HG03342 (cell line): ENCODE results near the gene GDF15.
A peak's percentile ranks its signal among the peaks of the same experiment; 100 is the strongest.
"Not testable (repeated sequence)": the region's sequence is repeated elsewhere in the genome, so short reads cannot be mapped to it uniquely, and the experiment has no call there.

Source experiments
- ATAC-seq: cut with Tn5 transposase; IDR thresholded peaks from one replicate; pipeline ENCODE4 v1.9.1; 2021; ENCODE audit warnings: mild to moderate bottlenecking, moderate library complexity; ENCODE audit not compliant: unreplicated experiment

The GDF15 gene

DNA sequence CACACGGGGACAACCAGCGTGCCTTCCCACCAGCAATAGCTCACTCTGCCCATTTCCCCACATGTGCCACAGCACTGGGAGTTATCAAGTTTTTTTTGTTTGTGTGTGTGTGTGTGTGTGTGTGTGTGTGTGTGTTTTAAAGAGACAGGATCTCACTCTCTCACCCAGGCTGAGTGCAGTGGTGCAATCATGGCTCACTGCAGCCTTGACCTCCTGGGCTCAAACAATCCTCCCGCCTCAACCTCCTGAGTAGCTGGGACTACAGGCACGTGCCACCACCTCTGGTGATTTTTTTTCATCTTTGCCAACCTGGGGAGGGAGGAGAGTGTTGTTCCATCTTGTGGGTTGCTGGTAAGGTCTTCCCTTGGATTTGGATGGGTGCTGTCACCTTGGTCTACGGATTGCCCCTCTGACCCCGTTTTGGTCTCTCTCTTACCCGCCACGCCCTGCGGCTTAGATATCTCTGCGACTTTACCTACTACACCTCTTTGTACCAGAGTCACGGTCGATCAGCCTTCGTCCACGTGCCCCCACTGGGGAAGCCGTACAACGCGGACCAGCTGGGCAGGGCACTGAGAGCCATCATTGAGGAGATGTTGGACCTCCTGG is 22.9 kb upstream of the GDF15 start:
- no peak for ATAC-seq

DNA sequence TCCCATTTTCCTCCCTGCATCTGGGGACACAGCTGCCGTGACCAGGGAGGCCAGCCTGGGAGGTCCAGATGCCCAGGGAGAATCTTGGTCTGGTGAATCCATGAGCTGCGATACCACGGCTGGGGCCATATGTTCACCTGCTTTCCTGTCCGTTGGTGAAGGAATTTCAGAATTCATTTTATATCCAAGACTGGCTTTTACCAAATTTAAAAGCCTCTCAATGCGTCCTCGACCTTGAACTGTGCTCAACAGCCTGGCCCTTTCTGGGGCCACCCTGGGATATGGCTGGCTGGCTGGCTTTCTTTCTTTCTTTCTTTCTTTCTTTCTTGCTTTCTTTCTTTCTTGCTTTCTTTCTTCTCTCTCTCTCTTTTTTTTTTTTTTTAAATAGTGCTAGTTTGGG is 22.2 kb upstream of the GDF15 start:
- no peak for ATAC-seq

DNA sequence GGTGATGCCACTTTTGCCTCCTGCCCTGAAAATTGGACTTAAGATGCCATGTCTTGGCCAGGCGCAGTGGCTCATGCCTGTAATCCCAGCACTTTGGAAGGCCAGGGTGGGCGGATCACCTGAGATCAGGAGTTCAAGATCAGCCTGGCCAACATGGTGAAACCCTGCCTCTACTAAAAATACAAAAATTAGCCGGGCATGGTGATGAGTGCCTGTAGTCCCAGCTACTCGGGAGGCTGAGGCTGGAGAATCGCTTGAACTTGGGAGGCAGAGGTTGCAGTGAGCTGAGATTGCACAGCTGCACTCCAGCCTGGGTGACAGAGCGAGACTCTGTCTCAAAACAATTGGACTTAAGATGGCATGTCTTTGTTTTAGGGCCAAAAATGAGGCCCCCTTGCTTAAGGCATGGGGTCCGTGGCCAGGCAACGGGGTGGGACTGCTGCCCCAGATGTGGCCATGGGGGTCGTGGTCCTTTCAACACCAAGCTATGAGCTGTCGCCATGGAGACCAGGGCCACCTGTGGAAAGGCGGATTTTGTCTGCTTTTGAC is 21.6 kb upstream of the GDF15 start:
- not testable (repeated sequence) for ATAC-seq

DNA sequence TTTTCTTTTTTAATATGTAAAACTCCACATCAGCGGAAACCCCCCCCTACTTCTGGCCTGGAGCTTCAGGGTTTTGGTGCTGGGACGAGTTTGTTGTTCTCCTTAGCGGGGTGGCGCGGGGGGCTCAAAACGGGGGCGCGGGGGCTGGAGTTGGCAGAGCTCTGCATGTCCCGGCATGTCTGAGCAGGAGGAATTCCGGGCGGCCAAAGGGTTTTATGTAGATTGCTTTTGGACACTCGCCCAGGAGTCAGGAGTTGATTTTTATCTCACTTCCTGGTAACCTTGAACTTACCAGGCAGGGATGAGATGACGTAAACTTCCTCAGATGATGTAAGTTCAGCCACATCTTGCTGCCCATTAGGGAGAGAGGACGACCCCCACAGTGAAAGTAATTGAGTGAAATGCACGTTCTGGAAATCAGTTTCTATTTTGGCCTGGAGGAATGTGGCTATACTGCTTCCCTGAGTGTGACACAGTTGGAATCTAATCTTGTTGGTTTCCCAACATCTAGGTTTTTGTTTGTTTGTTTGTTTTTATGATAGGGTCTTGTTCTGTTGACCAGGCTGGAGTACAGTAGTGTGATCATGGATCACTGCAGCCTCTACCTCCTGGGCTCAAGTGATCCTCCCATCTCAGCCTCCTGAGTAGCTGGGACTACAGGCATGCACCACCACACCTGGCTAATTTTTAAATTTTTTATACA is 21.0 kb upstream of the GDF15 start:
- ATAC-seq, result no peak

DNA sequence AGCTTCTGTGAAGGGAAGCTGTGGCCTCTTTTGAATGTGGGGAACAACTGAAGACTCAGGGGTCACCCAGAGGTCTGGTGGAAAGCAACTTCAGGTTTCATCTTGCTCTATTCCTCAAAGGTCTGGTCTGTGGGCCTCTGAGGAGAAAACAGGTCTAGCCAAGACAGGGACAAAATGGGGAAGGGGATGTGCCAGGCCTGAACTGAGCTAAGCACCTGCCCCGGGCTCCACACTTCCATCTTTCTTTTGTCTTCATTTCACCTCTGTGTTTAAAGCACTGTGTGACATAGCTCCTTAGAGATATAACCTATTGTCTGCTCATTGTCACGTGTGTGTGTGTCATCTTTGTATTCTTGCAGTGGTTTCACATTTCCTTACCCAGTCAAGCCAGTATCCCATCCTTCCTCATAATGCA is 19.9 kb upstream of the GDF15 start:
- ATAC-seq, result no peak

DNA sequence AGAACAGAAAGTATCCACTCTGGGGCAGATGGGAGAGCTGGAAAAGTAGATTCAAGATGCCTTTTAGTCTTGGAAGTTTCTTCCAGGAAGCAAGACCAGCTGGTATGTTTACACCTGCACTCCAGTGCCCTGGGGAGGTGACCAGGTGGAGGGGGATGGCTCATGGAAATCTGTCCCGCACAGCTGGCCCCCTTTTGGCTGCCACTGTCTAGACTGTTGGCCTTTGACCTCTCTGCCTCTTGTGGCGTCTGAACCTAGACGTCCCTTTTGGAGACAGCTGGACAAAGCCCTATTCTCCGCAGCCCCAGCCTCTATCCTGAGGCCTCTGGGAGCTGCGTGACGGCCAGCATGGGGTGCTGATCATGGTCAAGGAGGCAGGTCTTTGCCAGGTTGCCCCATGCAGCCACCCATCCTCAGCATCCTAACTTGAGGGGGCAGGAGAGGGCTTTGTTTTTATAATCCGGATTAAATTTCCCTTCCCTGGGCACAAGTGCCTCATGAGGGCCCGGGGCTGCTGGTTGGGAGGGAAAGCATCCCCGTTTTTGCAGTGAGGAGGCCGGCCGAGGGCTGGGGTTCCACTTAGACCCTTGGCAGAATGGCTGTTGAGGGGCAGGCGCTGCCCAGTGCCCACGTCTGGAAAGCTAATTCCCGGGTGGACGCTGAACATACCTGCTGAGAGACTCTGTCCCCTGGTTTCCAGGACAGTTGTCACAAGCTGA is 17.3 kb upstream of the GDF15 start:
- no peak for ATAC-seq

DNA sequence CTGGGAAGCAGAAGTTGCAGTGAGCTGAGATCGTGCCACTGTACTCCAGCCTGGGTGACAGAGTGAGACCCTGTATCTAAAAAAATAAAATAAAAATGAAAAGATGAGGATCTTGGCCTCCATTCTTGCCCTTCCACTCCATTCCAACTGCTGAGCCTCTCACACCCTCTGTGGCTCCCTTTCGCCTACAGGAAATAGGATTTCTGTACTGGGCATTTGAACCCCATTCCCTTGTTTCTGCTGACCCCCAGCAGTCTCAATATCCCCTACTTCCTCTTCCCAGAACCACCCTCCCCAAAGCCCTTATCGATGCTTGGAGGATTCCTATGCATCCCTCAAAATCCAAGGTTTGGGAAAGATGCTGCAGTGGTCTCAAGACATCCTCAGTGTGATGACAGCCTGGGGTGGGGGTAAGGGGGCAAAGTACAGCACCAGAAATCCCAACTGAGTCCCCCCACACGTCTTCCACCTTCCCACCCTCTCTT is 12.5 kb upstream of the GDF15 start:
- ATAC-seq, result no peak

DNA sequence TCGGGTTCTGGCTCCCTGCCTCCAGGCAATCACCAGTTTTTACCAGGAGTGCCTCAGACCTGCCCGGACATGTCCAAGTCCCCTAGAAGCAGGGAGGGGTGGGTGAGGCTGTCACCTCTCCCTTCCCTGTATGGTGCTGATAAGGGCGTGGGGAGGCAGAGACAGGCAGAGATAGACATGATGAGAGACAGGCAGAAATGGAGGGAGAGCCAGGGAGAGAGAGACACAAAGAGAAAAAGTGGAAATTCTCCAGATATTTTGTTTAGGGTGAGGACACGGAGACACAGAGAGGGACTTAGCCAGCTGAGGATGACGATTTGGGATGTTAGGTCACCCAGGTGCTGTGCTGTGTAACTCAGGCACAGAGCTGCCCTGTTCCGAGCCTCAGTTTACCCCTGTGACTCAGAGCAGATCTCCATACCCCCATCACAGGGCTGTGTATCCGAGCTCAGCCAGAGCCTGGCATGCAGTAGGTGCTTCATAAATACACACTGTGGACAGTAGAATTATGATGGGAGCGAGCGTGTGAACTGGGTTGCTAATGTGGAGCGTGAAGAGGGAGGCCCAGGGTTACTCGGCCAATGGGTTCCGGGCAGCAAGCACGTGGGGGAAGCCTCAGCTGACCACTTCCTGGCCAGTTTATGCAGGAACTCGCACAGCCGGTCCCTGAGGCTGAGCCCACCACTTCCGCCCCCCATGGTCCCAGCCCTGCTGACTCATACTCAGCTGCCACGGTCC is 11.9 kb upstream of the GDF15 start:
- peak; percentile 82 for ATAC-seq

DNA sequence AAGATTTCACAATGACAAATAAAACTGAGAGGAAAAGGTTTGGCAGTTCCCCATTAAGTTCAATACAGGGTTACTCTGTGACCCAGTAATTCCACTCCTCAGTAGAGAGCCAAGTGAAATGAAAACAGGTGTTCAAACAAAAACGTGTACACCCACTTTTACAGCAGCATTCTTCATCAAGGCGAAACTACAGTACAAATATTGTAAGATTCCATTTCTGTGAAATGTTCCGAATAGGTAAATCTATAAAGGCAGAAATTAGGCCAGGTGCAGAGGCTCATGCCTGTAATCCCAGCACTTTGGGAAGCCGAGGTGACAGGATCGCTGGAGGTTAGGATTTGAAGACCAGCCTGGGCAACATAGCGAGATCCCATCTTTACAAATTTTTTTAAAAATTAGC is 8.9 kb upstream of the GDF15 start:
- no peak for ATAC-seq

DNA sequence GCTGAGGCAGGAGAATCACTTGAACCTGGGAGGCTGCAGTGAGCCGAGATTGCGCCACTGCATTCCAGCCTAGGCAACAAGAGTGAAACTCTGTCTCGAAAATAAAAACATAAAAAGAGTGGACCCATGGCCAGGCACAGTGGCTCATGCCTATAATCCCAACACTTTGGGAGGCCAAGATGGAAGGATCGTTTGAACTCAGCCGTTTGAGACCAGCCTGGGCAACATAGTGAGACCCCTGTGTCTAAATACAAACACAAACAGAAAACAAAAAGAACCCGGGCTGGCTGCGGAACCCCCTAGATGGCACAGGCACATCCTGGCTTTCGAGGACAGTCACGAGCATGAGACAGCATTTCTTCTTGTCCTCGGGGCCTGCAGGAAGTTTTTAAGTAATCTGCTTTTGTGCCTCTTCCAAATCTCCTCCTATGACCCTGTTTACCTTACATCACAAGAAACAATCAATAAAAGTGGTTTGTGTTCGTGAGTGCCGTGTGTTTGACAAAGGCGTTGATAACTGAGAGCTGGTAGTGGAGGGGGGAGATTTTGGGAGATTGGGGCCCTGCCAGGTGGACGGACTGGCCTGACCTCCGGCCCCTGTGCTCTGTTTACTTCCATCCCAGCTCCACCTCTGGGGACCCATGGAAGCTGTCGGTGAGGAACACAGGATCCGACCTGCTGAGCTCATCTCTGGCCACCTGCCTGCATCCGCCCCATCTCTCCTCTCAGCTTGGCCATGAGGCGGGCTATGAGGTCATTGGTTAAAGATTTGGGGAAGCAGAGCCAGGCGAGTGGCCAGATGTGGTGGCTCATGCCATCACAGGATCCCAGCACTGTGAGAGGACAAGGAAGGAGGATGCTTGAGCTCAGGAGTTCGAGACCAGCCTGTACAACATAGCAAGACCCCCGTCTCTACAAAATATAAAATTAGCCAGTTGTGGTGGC is 5.9 kb upstream of the GDF15 start:
- no peak for ATAC-seq

DNA sequence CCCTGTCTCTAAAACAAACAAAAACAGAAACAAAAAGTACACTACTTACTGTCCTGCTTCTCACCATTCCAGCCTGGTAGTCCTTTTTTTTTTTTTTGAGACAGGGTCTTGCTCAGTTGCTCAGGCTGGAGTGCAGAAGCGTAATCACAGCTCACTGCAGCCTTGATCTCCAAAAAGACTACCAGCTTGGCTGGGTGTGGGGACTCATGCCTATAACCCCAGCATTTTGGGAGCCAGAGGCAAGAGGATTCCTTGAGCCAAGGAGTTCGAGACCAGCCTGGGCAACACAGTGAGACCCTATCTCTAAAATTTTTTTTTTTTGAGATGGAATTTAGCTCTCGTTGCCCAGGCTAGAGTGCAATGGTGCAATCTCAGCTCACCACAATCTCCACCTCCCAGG is 5.1 kb upstream of the GDF15 start:
- no peak for ATAC-seq

DNA sequence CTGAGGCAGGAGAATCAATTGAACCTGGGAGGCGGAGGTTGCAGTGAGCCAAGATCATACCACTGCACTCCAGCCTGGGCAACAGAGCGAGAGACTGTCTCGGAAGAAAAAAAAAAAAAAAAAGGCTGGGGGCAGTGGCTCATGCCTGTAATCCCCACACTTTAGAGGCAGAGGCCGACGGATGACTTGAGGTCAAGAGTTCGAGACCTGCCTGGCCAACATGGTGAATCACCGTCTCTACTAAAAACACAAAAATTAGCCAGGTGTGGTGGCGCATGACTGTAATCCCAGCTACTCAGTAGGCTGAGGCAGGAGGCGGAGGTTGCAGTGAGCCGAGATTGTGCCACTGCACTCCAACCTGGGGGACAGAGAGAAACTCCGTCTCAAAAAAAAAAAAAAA is 2.3 kb upstream of the GDF15 start:
- not testable (repeated sequence) for ATAC-seq

DNA sequence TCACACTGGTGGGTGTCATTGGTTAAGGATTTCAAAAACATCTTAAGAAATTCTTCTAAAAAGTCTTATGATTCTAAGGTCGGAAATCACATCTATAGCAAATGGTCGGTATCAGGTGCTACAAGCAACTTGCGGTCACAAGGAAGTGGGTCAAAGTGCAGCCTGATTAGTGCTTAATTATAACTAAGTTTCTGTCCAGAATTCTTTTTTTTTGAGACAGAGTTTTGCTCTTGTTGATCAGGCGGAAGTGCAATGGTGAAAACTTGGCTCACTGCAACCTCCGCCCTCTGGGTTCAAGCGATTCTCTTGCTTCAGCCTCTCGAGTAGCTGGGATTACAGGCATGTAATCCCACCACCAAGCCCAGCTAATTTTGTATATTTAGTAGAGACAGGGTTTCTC is 1.2 kb upstream of the GDF15 start:
- no peak for ATAC-seq

DNA sequence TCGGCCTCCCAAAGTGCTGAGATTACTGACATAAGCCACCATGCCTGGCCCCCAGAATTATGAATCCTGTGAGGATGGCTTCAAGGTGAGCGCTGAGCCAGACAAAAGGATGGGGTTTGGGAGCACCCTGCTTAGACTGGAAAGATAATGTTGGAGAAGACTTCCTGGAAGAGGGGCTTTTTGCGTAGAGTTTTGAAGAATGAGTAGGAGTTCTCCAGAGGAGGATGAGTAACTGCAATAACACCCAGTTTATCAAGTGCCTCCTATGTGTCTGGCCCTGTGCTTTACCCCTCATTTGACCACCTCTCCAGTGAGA is 641 bp upstream of the GDF15 start:
- ATAC-seq, result no peak

DNA sequence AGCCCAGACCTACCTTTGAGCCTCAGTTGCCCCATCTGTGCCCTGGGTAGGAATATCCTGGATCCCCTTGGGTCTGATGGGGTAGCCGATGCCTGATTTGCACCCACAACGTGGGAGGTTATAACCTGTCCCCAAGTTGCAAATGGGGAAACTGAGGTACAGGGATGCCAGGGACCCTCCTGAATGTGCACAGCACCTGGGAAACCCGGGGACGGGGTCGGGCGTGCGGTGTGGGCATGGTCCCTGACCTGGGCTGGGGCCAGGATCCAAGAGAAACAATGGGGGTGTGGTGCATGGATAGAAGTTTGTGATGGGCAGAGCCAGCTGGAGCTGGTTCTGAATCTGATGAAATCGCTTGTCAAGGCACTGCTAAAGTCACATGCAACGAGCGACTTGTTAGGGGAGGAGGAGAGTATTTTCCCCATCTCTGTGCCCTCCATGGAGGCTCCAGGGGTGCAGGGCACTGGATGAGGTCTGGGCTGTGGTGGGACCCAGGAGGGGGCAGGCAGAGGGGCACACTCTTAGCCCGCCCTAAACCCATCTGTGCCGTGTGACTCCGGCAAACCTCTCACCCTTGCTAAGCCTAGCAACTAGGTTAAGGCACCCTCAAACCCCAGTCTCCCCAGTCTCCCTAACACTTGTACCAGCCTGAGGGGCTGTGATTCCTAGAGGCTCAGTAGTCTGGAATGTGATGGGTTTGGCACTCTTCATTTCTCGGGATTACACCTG is 749 bp downstream of the GDF15 start:
- no peak for ATAC-seq

DNA sequence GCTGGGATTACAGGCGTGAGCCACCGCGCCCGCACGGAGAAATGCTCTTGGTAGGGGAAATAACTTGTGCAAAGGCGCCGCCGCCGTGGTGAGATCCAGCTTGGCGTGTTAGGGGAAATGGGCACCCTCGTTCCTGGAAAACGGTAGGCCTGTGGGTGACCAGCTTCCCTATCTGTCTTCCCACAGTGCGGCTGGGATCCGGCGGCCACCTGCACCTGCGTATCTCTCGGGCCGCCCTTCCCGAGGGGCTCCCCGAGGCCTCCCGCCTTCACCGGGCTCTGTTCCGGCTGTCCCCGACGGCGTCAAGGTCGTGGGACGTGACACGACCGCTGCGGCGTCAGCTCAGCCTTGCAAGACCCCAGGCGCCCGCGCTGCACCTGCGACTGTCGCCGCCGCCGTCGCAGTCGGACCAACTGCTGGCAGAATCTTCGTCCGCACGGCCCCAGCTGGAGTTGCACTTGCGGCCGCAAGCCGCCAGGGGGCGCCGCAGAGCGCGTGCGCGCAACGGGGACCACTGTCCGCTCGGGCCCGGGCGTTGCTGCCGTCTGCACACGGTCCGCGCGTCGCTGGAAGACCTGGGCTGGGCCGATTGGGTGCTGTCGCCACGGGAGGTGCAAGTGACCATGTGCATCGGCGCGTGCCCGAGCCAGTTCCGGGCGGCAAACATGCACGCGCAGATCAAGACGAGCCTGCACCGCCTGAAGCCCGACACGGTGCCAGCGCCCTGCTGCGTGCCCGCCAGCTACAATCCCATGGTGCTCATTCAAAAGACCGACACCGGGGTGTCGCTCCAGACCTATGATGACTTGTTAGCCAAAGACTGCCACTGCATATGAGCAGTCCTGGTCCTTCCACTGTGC is 2.4 kb downstream of the GDF15 start:
- peak; percentile 60 for ATAC-seq

DNA sequence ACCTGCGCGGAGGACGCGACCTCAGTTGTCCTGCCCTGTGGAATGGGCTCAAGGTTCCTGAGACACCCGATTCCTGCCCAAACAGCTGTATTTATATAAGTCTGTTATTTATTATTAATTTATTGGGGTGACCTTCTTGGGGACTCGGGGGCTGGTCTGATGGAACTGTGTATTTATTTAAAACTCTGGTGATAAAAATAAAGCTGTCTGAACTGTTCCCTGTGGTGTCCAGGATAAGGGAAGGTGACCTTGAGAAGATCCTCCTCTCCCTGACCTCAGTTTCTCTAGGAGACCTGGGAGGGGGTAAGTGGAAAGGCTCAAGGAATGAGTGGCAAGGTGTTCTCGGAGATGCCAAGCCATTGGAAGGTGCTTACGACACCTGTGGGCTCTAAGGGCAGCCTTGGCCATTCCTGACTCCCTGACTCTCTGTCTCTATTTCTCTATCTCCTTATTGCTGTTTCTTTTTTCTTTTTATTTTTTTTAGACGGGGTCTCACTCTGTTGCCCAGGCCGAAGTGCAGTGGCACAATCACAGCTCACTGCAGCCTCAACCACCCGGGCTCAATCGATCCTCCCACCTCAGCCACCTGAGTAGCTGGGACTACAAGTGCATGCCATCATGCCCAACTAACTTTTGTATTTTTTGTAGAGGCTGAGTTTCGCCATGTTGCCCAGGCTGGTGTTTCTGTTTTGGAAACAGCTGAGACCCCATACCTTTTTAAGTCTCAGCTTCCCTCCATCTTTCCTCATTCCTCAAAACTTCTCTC is 3.2 kb downstream of the GDF15 start:
- no peak for ATAC-seq

DNA sequence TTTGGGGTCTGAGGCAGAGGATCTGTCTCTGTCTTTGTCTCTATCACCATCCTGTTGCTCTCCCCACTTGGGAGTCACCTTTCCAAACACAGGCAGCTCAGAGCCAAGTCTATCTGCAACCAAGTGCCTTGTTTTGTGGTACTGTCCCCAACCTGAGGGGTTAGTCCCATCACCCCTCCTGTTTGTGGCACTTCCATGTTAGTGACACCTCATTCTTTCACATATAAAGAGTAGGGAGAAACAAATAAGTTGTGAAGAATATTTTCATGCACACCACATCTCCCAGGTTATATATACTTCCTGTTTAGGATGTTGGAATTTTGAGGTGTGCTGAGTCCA is 3.7 kb downstream of the GDF15 start:
- ATAC-seq, result no peak
